Mucosa of descending colon (tissue), 3 donors: ENCODE measurements around the gene ARFRP1. TPM values are rescaled to one million over a fixed set of nuclear protein-coding genes. Genes with fewer than 3 reads are reported as not detected.
A peak's percentile ranks its signal among the peaks of the same experiment; 100 is the strongest.

Source experiments
- ATAC-seq: fragments of 200-7000 bp; cut with Tn5 transposase; one replicate; pipeline ENCODE4 v1.9.1; 2020; ENCODE audit warnings: mild to moderate bottlenecking, moderate library complexity
- DNase-seq, 3 donors: peaks; one replicate each; pipeline ENCODE4 v3.0.0-alpha.2; 2020
- H3K36me3 ChIP-seq: fragments of 200-600 bp; one replicate; pipeline ENCODE4 v1.8.0; 2021; ENCODE audit warnings: low read depth, mild to moderate bottlenecking
- H3K4me1 ChIP-seq: fragments of 200-600 bp; one replicate; pipeline ENCODE4 v1.8.0; 2021; ENCODE audit warnings: low read depth, mild to moderate bottlenecking
- H3K4me3 ChIP-seq: fragments of 200-600 bp; one replicate; pipeline ENCODE4 v1.8.0; 2021; ENCODE audit warnings: mild to moderate bottlenecking
- H3K9me3 ChIP-seq: fragments of 200-600 bp; one replicate; pipeline ENCODE4 v1.8.0; 2021; ENCODE audit warnings: mild to moderate bottlenecking
- intact Hi-C, 2 donors: fragments of 100-400 bp; cut with DNase I in 1 of 2; cut with micrococcal nuclease in 1 of 2; formaldehyde crosslinking; loops; one replicate each; pipeline versions ENCODE4 v1.11.0 to v1.11.1; 2022; cut with DNase I, micrococcal nuclease
- total RNA-seq, 3 donors: library from RNA; stranded (reverse); fragmentation: NEBNext Ultra II Directional in 2 of 3; extraction: Animal tissue kit (Norgen Biotek cat#: 25700) in 2 of 3; gene quantifications; one replicate each; pipeline versions ENCODE4 v1.2.1 to v1.2.4, GENCODE V29; 2021 to 2023
- TF ChIP-seq, protein P1 (sequence below): fragments of 200-600 bp; IDR thresholded peaks from one replicate; pipeline ENCODE4 v1.8.0; 2022; ENCODE audit warnings: antibody characterized with exemption, mild to moderate bottlenecking
- donor health status: DM: no; HTN: no; CAD: no; lungs with moderate emphysema.
- donor health status: DM: no; HTN: no; CAD: no.
- donor health status: DM: no; HTN: yes; CAD: no.

Gene ARFRP1
- total RNA-seq, 3 donors from 2014 or later = 64.5 to 69.7 (median 68.6) TPM

DNA sequence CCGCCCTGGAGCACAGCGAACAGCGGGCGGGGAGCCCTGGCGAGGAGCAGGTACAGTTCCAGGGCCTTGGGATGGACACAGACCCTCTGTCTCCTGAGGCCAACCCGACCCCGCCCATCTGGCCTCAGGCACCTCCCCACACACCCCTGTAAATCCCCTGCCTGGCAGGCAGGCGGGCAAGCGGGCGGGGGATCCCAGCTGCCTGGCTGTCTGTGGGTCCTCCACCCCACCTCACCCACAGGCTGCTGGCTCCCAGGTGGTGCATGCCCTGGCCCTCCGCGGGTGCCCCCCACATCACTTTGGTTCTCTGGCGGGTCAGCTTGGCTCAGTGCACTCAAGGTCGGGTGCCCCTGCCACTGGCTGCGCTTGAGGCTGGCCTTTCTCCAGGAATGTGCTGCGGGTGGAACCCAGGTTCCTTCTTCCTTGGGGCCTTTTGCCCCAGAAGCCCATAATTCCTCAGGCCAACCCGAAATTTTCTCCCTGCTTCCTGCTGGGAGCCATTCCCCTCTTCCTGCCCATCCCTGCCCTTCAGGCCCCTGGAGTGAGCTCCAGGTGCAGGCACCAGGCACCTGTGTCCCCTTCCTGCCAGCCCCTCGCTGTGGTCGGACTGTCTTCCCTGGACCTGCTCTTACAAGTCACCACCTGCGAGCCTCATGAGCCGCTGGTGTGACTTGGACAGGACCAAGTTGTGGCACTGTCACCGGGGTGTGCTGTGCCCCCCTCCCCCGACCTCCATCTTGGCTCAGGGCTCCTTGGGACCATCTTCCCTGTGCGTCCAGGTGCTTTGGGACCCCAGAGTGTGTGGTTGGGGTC lies 16.7 kb downstream of the ARFRP1 start:
- ATAC-seq (peak; percentile 16), DNase-seq (peak in 2 of 3 donors; percentile 50 to 70)
- H3K9me3 ChIP-seq = no peaks in the 10 kb centered on the region
- H3K4me1 ChIP-seq = peaks cover 51% of the 10 kb centered on the region
- H3K4me3 ChIP-seq = no peak overlapping the region
- TF ChIP-seq, protein P1, sequence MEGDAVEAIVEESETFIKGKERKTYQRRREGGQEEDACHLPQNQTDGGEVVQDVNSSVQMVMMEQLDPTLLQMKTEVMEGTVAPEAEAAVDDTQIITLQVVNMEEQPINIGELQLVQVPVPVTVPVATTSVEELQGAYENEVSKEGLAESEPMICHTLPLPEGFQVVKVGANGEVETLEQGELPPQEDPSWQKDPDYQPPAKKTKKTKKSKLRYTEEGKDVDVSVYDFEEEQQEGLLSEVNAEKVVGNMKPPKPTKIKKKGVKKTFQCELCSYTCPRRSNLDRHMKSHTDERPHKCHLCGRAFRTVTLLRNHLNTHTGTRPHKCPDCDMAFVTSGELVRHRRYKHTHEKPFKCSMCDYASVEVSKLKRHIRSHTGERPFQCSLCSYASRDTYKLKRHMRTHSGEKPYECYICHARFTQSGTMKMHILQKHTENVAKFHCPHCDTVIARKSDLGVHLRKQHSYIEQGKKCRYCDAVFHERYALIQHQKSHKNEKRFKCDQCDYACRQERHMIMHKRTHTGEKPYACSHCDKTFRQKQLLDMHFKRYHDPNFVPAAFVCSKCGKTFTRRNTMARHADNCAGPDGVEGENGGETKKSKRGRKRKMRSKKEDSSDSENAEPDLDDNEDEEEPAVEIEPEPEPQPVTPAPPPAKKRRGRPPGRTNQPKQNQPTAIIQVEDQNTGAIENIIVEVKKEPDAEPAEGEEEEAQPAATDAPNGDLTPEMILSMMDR = no peak
- intact Hi-C loops = no loop called here
- no peaks in the 10 kb centered on the region for H3K36me3 ChIP-seq

DNA sequence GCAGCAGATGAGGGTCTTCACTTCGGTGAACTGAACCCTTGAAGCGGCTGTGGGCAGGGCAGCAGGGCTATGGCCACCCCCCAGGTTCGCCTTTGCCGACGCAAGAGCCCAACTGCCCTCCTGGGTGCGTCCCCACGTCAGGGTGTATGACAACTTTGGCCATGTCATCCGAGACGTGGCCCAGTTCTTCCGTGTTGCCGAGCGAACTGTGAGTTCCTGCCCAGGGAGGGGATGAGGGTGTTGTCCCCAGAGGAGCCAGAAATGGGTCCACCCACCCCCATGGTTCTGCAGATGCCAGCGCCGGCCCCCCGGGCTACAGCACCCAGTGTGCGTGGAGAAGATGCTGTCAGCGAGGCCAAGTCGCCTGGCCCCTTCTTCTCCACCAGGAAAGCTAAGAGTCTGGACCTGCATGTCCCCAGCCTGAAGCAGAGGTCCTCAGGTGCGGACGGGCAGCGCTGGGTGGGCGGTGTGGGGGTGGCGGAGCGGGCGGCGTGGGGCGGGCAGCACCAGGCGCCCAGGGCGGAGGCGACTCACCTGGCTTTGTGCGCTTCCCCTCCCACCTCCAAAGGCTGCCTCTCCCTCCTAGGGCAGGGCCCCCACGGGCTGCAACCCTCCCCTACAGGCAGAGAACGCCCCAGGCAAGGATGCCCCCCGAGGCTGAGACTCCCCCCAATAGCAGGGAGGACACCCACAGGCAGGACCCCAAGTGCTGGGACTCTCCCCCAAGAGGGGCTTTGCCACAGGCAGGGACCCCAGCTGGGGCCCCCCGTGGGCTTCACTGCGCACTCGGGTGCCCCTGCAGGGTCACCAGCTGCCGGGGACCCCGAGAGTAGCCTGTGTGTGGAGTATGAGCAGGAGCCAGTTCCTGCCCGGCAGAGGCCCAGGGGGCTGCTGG lies 17.5 kb downstream of the ARFRP1 start:
- ATAC-seq (peak; percentile 39), DNase-seq (peak in 1 of 3 donors; percentile 68)
- peaks cover 49% of the 10 kb centered on the region for H3K4me1 ChIP-seq
- no peaks in the 10 kb centered on the region for H3K9me3 ChIP-seq
- no peak overlapping the region for H3K4me3 ChIP-seq
- TF ChIP-seq, protein P1 = no peak
- H3K36me3 ChIP-seq = no peaks in the 10 kb centered on the region
- intact Hi-C loops = no loop called here

DNA sequence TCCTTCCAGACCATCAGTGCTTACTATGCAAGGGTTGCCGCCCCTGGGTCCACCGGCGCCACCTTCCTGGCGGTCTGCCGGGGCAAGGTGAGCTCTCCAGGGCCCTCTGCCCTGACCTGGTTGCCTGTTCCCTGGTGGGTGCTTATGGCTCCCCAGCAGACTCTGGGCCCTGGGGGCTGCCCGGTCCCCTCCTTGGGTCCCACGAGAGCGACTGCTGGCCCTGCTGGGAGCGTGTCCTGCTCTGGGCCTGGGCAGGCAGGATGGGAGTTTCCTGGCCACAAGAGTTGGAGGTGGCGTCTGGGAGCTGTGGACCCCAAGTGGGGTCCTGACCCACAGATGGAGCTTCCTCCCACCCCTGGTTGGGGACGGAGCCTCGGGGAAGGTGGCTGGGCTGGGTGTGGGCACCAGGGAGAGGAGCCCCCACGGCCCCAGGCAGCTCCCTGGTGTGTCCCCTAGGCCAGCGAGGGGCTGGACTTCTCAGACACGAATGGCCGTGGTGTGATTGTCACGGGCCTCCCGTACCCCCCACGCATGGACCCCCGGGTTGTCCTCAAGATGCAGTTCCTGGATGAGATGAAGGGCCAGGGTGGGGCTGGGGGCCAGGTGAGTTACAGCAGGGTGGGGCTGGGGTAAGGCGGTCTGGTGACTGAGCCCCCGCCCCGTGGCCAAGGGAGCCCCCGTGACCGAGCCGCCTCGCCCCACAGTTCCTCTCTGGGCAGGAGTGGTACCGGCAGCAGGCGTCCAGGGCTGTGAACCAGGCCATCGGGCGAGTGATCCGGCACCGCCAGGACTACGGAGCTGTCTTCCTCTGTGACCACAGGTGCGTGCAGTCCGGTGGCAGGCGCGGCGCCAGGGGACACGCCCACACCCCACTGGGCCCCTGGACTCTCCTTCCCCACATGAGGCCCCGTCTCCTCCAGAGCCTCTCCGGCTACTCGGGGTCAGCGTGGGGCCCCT lies 18.5 kb downstream of the ARFRP1 start:
- Histone ChIP-seq H3K4me3 (no peak overlapping the region), H3K4me1 (peaks cover 49% of the 10 kb centered on the region), H3K36me3 (no peaks in the 10 kb centered on the region), H3K9me3 (no peaks in the 10 kb centered on the region)
- DNase-seq (peak in 2 of 3 donors; percentile 57 to 77), ATAC-seq (peak; percentile 26)
- intact Hi-C loops = no loop called here
- TF ChIP-seq, protein P1 = no peak

DNA sequence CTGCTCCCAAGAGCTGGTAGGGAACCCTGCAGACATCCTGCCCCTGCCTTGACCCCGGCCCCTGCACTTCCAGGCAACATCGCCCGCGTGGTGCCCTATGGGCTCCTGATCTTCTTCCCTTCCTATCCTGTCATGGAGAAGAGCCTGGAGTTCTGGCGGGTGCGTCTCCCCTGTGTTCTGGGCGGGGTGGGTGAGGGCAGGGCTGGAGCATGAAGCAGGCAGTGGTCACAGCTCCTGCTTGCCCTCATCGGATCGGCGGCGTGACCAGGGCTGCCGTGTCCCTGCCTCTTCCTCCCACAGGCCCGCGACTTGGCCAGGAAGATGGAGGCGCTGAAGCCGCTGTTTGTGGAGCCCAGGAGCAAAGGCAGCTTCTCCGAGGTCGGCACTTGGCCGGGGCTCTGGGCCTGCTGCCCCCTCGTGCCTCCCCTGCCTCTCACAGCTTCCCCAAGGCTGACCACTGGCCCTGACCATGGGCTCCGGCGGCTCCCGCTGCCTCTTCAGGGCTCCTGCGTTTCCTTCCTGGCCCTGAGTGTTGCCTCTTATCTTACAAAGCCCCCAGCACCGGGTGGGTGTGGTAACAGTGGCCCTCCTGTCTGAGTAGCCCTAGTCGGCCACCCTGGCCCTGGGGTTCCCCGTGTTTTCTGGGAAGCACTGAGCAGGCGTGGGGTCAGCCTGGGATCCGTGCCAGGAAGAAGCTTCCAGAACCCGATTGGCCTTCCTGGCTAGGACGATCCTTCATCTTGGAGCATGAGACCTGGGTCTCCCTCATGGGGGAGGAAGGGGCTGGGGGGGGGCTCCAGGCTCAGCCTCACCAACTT lies 19.3 kb downstream of the ARFRP1 start:
- Histone ChIP-seq H3K9me3 (no peaks in the 10 kb centered on the region), H3K4me3 (no peak overlapping the region), H3K36me3 (no peaks in the 10 kb centered on the region), H3K4me1 (peaks cover 49% of the 10 kb centered on the region)
- intact Hi-C loops = no loop called here
- DNase-seq (peak in 1 of 3 donors; percentile 56), ATAC-seq (no peak)
- TF ChIP-seq, protein P1 = no peak
